ENCODE results near the gene KIAA1671.

GRCh38 chr22:24992946-24993345, 40.4 kb downstream of the KIAA1671 start:
- TF ChIP-seq, protein P1, sequence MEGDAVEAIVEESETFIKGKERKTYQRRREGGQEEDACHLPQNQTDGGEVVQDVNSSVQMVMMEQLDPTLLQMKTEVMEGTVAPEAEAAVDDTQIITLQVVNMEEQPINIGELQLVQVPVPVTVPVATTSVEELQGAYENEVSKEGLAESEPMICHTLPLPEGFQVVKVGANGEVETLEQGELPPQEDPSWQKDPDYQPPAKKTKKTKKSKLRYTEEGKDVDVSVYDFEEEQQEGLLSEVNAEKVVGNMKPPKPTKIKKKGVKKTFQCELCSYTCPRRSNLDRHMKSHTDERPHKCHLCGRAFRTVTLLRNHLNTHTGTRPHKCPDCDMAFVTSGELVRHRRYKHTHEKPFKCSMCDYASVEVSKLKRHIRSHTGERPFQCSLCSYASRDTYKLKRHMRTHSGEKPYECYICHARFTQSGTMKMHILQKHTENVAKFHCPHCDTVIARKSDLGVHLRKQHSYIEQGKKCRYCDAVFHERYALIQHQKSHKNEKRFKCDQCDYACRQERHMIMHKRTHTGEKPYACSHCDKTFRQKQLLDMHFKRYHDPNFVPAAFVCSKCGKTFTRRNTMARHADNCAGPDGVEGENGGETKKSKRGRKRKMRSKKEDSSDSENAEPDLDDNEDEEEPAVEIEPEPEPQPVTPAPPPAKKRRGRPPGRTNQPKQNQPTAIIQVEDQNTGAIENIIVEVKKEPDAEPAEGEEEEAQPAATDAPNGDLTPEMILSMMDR (IDR thresholded peaks at IDR 0.05), result no peak
- no peak for TF ChIP-seq EZH2 (IDR thresholded peaks at IDR 0.05; ENCODE audit: borderline replicate concordance, insufficient read depth, low read depth, low read length, poor library complexity, severe bottlenecking)
